ENCODE data around the gene PTPRN2. TPM values are rescaled to one million over a fixed set of nuclear protein-coding genes. Genes with fewer than 3 reads are reported as not detected.

PTPRN2 gene
- total RNA-seq, 4 donors from 2014 or later = 14.9 to 34.3 (median 21.3) TPM

DNA sequence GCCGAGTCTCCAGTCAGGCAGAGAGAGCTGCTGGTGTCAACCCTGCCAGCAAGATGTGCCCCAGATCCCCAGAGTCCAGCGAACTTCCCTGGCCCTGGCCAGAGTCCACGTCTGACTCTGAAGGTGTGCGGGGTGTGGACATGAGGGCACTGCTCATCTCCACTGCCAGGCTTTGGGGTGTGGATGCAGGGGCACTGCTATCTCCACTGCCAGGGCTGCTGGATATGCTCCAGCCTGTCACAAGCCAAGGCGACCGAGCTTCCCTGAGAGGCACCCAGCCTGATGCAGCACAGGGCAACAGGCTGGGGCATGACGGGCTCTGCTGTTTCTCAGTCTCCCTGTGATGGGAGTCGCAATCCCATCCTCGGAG, 596.8 kb downstream of the PTPRN2 start:
- no peak for DNase-seq
- H3K36me3 ChIP-seq = no peaks in the 10 kb centered on the region
- no peak for TF ChIP-seq POLR2A (IDR thresholded peaks at IDR 0.05)
- TF ChIP-seq, protein P1, sequence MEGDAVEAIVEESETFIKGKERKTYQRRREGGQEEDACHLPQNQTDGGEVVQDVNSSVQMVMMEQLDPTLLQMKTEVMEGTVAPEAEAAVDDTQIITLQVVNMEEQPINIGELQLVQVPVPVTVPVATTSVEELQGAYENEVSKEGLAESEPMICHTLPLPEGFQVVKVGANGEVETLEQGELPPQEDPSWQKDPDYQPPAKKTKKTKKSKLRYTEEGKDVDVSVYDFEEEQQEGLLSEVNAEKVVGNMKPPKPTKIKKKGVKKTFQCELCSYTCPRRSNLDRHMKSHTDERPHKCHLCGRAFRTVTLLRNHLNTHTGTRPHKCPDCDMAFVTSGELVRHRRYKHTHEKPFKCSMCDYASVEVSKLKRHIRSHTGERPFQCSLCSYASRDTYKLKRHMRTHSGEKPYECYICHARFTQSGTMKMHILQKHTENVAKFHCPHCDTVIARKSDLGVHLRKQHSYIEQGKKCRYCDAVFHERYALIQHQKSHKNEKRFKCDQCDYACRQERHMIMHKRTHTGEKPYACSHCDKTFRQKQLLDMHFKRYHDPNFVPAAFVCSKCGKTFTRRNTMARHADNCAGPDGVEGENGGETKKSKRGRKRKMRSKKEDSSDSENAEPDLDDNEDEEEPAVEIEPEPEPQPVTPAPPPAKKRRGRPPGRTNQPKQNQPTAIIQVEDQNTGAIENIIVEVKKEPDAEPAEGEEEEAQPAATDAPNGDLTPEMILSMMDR (IDR thresholded peaks at IDR 0.05) = no peak
- H3K9me3 ChIP-seq = peaks cover 0 to 1% (median 0%) of the 10 kb centered on the region in 4 donors
- H3K4me1 ChIP-seq = no peaks in the 10 kb centered on the region
- no peak overlapping the region for H3K4me3 ChIP-seq
- no peak overlapping the region for H3K27ac ChIP-seq
- H3K27me3 ChIP-seq = no peaks in the 10 kb centered on the region

DNA sequence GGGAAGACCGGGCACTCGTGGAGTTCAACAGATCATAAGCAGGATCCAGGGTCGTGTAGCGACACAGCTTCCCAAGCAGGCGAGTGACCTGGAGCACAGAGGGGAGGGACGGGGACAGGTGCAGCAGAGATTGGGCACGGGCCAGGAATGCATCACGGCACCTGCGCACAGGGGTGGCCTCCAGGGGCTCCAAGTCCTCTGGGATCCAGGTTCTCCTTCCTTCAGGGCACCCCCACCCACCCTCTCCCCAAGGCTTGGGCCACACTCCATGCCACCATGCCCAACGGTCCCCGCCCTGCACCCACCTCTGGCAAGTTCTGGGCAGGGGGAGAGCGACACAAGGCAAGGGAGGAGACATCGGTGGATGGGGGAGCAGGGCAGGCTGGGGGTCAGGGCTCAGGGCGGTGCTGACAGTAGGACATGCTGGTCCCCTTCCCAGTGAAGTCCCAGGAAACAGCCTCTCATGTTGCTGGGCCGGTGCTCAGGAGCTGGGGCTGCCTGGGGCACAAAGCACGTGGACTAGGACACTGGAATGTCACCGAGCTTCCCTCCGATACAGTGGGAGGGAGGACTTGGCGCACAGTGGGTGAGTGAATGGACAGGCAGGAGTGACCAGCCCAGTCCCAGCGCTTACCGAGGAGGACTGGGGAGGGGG, 597.3 kb downstream of the PTPRN2 start:
- no peak overlapping the region for H3K4me3 ChIP-seq
- no peak overlapping the region for H3K27ac ChIP-seq
- H3K4me1 ChIP-seq = no peaks in the 10 kb centered on the region
- no peaks in the 10 kb centered on the region for H3K36me3 ChIP-seq
- no peak for DNase-seq
- no peaks in the 10 kb centered on the region for H3K27me3 ChIP-seq
- no peaks in the 10 kb centered on the region for H3K9me3 ChIP-seq
- TF ChIP-seq POLR2A (IDR thresholded peaks at IDR 0.05) = no peak
- TF ChIP-seq, protein P1 (IDR thresholded peaks at IDR 0.05) = no peak

DNA sequence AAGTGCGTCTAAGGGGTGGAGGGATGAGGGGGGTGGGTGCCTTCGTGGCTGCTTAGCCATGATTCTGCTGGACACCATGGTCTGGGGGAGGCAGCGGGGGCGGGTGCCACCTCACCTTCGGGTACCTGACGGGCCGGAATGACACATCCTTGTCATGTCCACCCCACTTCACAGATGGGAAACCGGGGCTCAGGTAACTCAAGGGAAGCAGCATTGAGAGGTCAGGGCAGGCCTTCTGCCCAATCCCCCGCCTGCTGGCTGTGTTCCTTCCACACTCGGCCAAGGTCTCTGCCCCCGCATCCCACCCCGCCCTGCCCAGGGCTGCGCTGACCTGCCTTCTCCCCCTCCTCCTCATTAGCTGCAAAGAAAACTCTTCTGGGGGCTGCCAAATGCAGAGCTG, 598.0 kb downstream of the PTPRN2 start:
- H3K4me1 ChIP-seq = no peaks in the 10 kb centered on the region
- H3K9me3 ChIP-seq = no peaks in the 10 kb centered on the region
- no peak overlapping the region for H3K4me3 ChIP-seq
- no peak for DNase-seq
- no peaks in the 10 kb centered on the region for H3K27me3 ChIP-seq
- TF ChIP-seq POLR2A (IDR thresholded peaks at IDR 0.05) = no peak
- TF ChIP-seq, protein P1 (IDR thresholded peaks at IDR 0.05) = no peak
- no peaks in the 10 kb centered on the region for H3K36me3 ChIP-seq
- H3K27ac ChIP-seq = no peak overlapping the region

DNA sequence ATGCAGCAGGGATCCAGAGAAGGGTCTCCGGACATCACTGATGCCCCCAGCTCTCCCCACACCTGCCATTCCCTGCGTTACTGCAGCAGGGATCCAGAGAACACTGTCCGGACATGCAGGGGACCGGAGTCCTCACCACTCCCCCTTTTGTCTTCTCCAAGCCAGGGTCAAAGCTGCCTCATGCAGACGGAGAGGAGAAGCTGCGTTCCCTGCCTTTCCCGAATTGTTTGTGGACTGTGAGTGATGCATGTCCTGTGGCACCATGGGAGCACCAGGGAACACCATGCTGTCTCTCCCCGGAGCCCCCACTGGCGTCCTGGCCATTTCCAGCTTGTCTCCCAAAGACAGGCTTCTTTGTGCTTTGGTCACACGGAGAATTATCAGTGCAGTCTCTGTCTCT, 599.7 kb downstream of the PTPRN2 start:
- TF ChIP-seq, protein P1 (IDR thresholded peaks at IDR 0.05) = no peak
- TF ChIP-seq POLR2A (IDR thresholded peaks at IDR 0.05) = no peak
- no peaks in the 10 kb centered on the region for H3K27me3 ChIP-seq
- no peaks in the 10 kb centered on the region for H3K9me3 ChIP-seq

DNA sequence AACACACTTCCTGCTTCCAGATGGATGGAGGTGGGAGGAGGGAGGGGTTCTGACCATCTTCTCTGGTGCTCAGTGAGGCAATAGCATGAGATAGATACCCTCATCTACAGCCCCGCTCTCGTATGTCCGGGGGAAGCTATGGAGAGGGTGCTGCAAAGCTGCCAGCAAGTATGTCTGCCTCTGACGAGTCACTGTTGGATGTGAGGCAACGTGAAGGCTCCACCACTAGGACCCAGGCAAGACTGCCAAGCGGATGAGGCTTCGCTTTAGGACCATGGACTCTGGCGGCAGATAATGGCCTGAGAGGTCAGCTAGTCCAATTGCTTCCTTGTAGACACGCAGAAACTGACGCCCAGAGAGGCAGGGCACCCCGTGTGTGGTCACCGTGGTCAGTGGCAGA, 601.6 kb downstream of the PTPRN2 start:
- H3K36me3 ChIP-seq = no peaks in the 10 kb centered on the region
- no peaks in the 10 kb centered on the region for H3K9me3 ChIP-seq
- H3K4me1 ChIP-seq = no peaks in the 10 kb centered on the region
- no peak for TF ChIP-seq POLR2A (IDR thresholded peaks at IDR 0.05)
- TF ChIP-seq, protein P1 (IDR thresholded peaks at IDR 0.05) = no peak
- no peak overlapping the region for H3K27ac ChIP-seq
- no peak overlapping the region for H3K4me3 ChIP-seq
- no peaks in the 10 kb centered on the region for H3K27me3 ChIP-seq
- peak in 1 of 3 donors; percentile 36 for DNase-seq

More for the DNA sequence above, 599.7 kb downstream of the PTPRN2 start:
- no peak overlapping the region for H3K27ac ChIP-seq
- H3K4me3 ChIP-seq = no peak overlapping the region
- peak in 1 of 3 donors; percentile 14 for DNase-seq
- H3K4me1 ChIP-seq = no peaks in the 10 kb centered on the region
- no peaks in the 10 kb centered on the region for H3K36me3 ChIP-seq
